A549 (cell line): Measurements from ENCODE around the gene PXDN. TPM values are rescaled to one million over a fixed set of nuclear protein-coding genes. Genes with fewer than 3 reads are reported as not detected.

Experiments used
- ATAC-seq, 2 experiments: fragments of 200-7000 bp in 1 of 2; fragments of >200 bp in 1 of 2; cut with Nextera tagmentation in 1 of 2; cut with Tn5 transposase in 1 of 2; 3 replicates each; pipeline versions ENCODE4 v1.8.0 to v1.9.1; 2018 to 2020; ENCODE audit warnings: mild to moderate bottlenecking in 1 of 2, moderate library complexity in 1 of 2
- CTCF ChIA-PET: fragments of 300-600 bp; sonication (Branson Sonifier 250); formaldehyde crosslinking; extraction: SDS; loops from one replicate; lab custom pipeline; 2021; ENCODE audit warnings: antibody characterized with exemption, inconsistent platforms; lab: Yijun Ruan, JAX
- POLR2A ChIA-PET: fragments of 350-600 bp; formaldehyde crosslinking; extraction: SDS; loops from one replicate; lab custom pipeline; 2021; ENCODE audit warnings: antibody characterized with exemption, inconsistent platforms; lab: Yijun Ruan, JAX
- DNase-seq, 2 experiments: peaks; one replicate each; pipeline versions ENCODE4 v3.0.0 to v3.0.0-alpha.2; 2011 to 2016; ENCODE audit warnings: low read depth in 1 of 2, low spot score in 1 of 2
- FAIRE-seq: peaks from 2 replicates; lab custom pipeline; 2011; peaks lifted over from hg19 to GRCh38; lab: Jason Lieb, UNC
- H3K27ac ChIP-seq, 2 experiments: fragments of >200 bp; sonication (Bioruptor Twin); formaldehyde crosslinking; 3 replicates each; pipeline ENCODE4 v1.5.1; 2016 to 2017
- H3K4me1 ChIP-seq: fragments of >200 bp; sonication (Bioruptor Twin); formaldehyde crosslinking; 3 replicates; pipeline ENCODE4 v1.6.1; 2016
- H3K4me2 ChIP-seq: fragments of >200 bp; sonication (Bioruptor Twin); formaldehyde crosslinking; 3 replicates; pipeline ENCODE4 v1.6.1; 2016
- H3K4me3 ChIP-seq: fragments of >200 bp; sonication (Bioruptor Twin); formaldehyde crosslinking; 3 replicates; pipeline ENCODE4 v1.5.1; 2016
- H3K9me3 ChIP-seq: fragments of >200 bp; sonication (Bioruptor Twin); formaldehyde crosslinking; 3 replicates; pipeline ENCODE4 v1.6.1; 2016
- ATOH8 ChIP-seq: fragments of 250-450 bp; sonication (Bioruptor Pico); IDR thresholded peaks from 2 replicates; pipeline ENCODE4 v1.5.0; 2020; ENCODE audit warnings: low read depth, mild to moderate bottlenecking, moderate library complexity
- CEBPB ChIP-seq, 2 experiments: fragments of >200 bp in 1 of 2; sonication (Bioruptor Twin) in 1 of 2; formaldehyde crosslinking in 1 of 2; IDR thresholded peaks; 2 replicates each; pipeline ENCODE4 v1.6.1; 2012 to 2016
- CHD2 ChIP-seq: fragments of 150-350 bp; IDR thresholded peaks from 2 replicates; pipeline ENCODE4 v1.6.1; 2014; ENCODE audit warnings: low read length; ENCODE audit not compliant: partially characterized antibody
- CTCF ChIP-seq: fragments of >200 bp; sonication (Bioruptor Twin); formaldehyde crosslinking; IDR thresholded peaks from 3 replicates; pipeline ENCODE4 v1.5.1; 2016
- EHMT2 ChIP-seq: fragments of 200-600 bp; sonication (generic); IDR thresholded peaks from 2 replicates; pipeline ENCODE4 v1.6.1; 2016; ENCODE audit warnings: antibody characterized with exemption, low read depth, mild to moderate bottlenecking, moderate library complexity
- FOSB ChIP-seq: fragments of 250-450 bp; sonication (Bioruptor Pico); IDR thresholded peaks from 2 replicates; pipeline ENCODE4 v1.5.0; 2020; ENCODE audit warnings: mild to moderate bottlenecking, moderate library complexity
- FOXS1 ChIP-seq: fragments of 250-450 bp; sonication (Bioruptor Pico); IDR thresholded peaks from 2 replicates; pipeline ENCODE4 v1.5.0; 2020; ENCODE audit warnings: mild to moderate bottlenecking, moderate library complexity
- HES2 ChIP-seq: fragments of >200 bp; sonication (Bioruptor Twin); formaldehyde crosslinking; IDR thresholded peaks from 2 replicates; pipeline ENCODE4 v1.6.1; 2016
- HMGXB4 ChIP-seq: fragments of 250-450 bp; sonication (Bioruptor Pico); IDR thresholded peaks from 2 replicates; pipeline ENCODE4 v1.5.0; 2021; ENCODE audit warnings: mild to moderate bottlenecking, moderate library complexity, borderline replicate concordance
- HOXB13 ChIP-seq: fragments of 250-450 bp; sonication (Bioruptor Pico); IDR thresholded peaks from 2 replicates; pipeline ENCODE4 v1.5.0; 2020; ENCODE audit warnings: low read depth, mild to moderate bottlenecking, moderate library complexity
- HOXB5 ChIP-seq: fragments of 250-450 bp; sonication (Bioruptor Pico); IDR thresholded peaks from 2 replicates; pipeline ENCODE4 v1.5.0; 2020; ENCODE audit warnings: mild to moderate bottlenecking, moderate library complexity
- MAZ ChIP-seq: fragments of 150-350 bp; IDR thresholded peaks from 2 replicates; pipeline ENCODE4 v1.6.1; 2014; ENCODE audit warnings: antibody characterized with exemption, low read depth, low read length, borderline replicate concordance
- POLR2AphosphoS2 ChIP-seq: conservative IDR thresholded peaks from 2 replicates; pipeline ENCODE4 v1.6.1; 2012; ENCODE audit warnings: low read length, improper control_type of control experiment, inconsistent platforms
- RAD21 ChIP-seq, 2 experiments: fragments of >200 bp in 1 of 2; sonication (Bioruptor Twin) in 1 of 2; formaldehyde crosslinking in 1 of 2; IDR thresholded peaks in 1 of 2; conservative IDR thresholded peaks in 1 of 2; 2 replicates in 1 of 2; 3 replicates in 1 of 2; pipeline ENCODE4 v1.6.1; 2012 to 2018; ENCODE audit warnings: inconsistent platforms in 1 of 2
- RARB ChIP-seq: fragments of 250-450 bp; sonication (Bioruptor Pico); IDR thresholded peaks from 2 replicates; pipeline ENCODE4 v1.8.0; 2021; ENCODE audit warnings: mild to moderate bottlenecking, moderate library complexity
- TFCP2L1 ChIP-seq: fragments of 250-450 bp; sonication (Bioruptor Pico); IDR thresholded peaks from 2 replicates; pipeline ENCODE4 v1.5.0; 2021; ENCODE audit warnings: mild to moderate bottlenecking
- ZFP36 ChIP-seq: fragments of 450-650 bp; IDR thresholded peaks from 2 replicates; pipeline ENCODE4 v1.6.1; 2014; ENCODE audit warnings: borderline replicate concordance; ENCODE audit not compliant: partially characterized antibody
- WGBS: methylation state at CpG from one replicate; pipeline ENCODE4 v1.1.6; 2017; ENCODE audit errors: missing lambda C conversion rate; 5-methylcytosine and 5-hydroxymethylcytosine counted together
- polyA plus RNA-seq, 4 experiments: library from polyadenylated mRNA; depleted of rRNA in 3 of 4; stranded (reverse); fragments of >200 nt; fragmentation: RNase III in 1 of 4; extraction: RNeasy Plus Mini Kit Qiagen cat#74134 plus additional on column Dnase treatment in 1 of 4; gene quantifications; 2 replicates in 3 of 4; 3 replicates in 1 of 4; pipeline ENCODE4 v1.2.3, GENCODE V29; 2011 to 2017

PXDN gene
- polyA plus RNA-seq, 2 of the 4 experiments (the other 2 are of a cell fraction) = 3.7 to 7.3 TPM

- TF ChIP-seq ATOH8 (CRISPR knock-in tag) = no peak
- TF ChIP-seq POLR2AphosphoS2 = no peak
- TF ChIP-seq MAZ = no peak
- no peak for TF ChIP-seq HES2
- no peak for TF ChIP-seq HOXB5
- TF ChIP-seq CEBPB (IDR thresholded peaks at IDR 0.05) = no peak
- TF ChIP-seq FOSB (CRISPR knock-in tag) = no peak
- TF ChIP-seq RARB = no peak
- TF ChIP-seq ZFP36 = no peak
These were observed 85.7 kb downstream of the PXDN start (continued) for GRCh38 chr2:1658394-1659151.

- no peak overlapping the region for H3K4me3 ChIP-seq
- TF ChIP-seq CHD2 (no peak), FOXS1 (no peak), HOXB5 (no peak), HOXB13 (no peak), HMGXB4 (CRISPR knock-in tag) (no peak), EHMT2 (no peak), CTCF (no peak), RAD21 (conservative IDR thresholded peaks at IDR 0.05 in 1 of 2, IDR thresholded peaks at IDR 0.05 in 1 of 2) (no peak), MAZ (no peak), TFCP2L1 (CRISPR knock-in tag) (no peak)
- H3K9me3 ChIP-seq = no peaks in the 10 kb centered on the region
- no peak for FAIRE-seq
- peaks cover 17% of the 10 kb centered on the region; the same call in 2 of the 3 replicates for H3K4me1 ChIP-seq
- H3K4me2 ChIP-seq = no peak overlapping the region
- whole genome bisulfite sequencing = 21% methylated on average over 6 of the region's 7 CpGs
- H3K27ac ChIP-seq = no peak overlapping the region
- DNase-seq = no peak
- POLR2A ChIA-PET = no interaction called here
- CTCF ChIA-PET = interaction anchor here (1.3 kb wide), 1 partner anchor 10 kb away, joined by 3 read pairs; no protein-coding TSS in a partner anchor
- peak in 1 of 2 experiments; percentile 26; a peak in 2 of 6 replicates for ATAC-seq
These were observed 87.1 kb downstream of the PXDN start for GRCh38 chr2:1656961-1657841.
